Stomach (tissue), 9 donors: ENCODE data around the gene DENND1B. TPM values are rescaled to one million over a fixed set of nuclear protein-coding genes. Genes with fewer than 3 reads are reported as not detected.

ENCODE experiments used
- DNase-seq, 2 donors: peaks; one replicate each; pipeline versions ENCODE4 v3.0.0 to v3.0.0-alpha.2; 2013 to 2019
- H3K27ac ChIP-seq, 5 donors: fragments of 200-600 bp in 4 of 5; sonication (generic) in 4 of 5; one replicate each; pipeline ENCODE4 v1.5.1; 2013 to 2019; ENCODE audit warnings: mild to moderate bottlenecking in 1 of 5, moderate library complexity in 1 of 5
- H3K27me3 ChIP-seq, 3 donors: fragments of 200-600 bp; sonication (generic); one replicate each; pipeline ENCODE4 v1.5.1; 2017 to 2019; ENCODE audit warnings: mixed run types in 1 of 3
- H3K36me3 ChIP-seq, 4 donors: fragments of 200-600 bp; sonication (generic); 1 replicate in 3 of 4; 2 replicates in 1 of 4; pipeline ENCODE4 v1.5.1; 2016 to 2019
- H3K4me1 ChIP-seq, 4 donors: fragments of 200-600 bp; sonication (generic); one replicate each; pipeline ENCODE4 v1.5.1; 2016 to 2019
- H3K4me3 ChIP-seq, 4 donors: fragments of 200-600 bp; sonication (generic) in 3 of 4; one replicate each; pipeline ENCODE4 v1.5.1; 2016 to 2019; ENCODE audit warnings: mild to moderate bottlenecking in 1 of 4
- H3K9me3 ChIP-seq, 4 donors: fragments of 200-600 bp; sonication (generic); one replicate each; pipeline ENCODE4 v1.5.1; 2016 to 2019
- CTCF ChIP-seq, 7 experiments: fragments of 450-650 bp in 4 of 7; fragments of 200-600 bp in 3 of 7; sonication (generic) in 3 of 7; IDR thresholded peaks; one replicate each; pipeline ENCODE4 v1.5.1; 2016 to 2019; ENCODE audit warnings: antibody characterized with exemption in 7 of 7, control low read depth in 2 of 7, mild to moderate bottlenecking in 1 of 7
- EP300 ChIP-seq: sonication (generic); formaldehyde crosslinking; IDR thresholded peaks from one replicate; pipeline ENCODE4 v1.6.1; 2017; ENCODE audit warnings: antibody characterized with exemption
- POLR2A ChIP-seq, 4 donors: fragments of 450-650 bp; IDR thresholded peaks; one replicate each; pipeline ENCODE4 v1.6.1; 2016; ENCODE audit warnings: antibody characterized with exemption in 4 of 4, control low read depth in 2 of 4, mild to moderate bottlenecking in 1 of 4, moderate library complexity in 1 of 4
- POLR2AphosphoS5 ChIP-seq, 3 donors: sonication (generic); formaldehyde crosslinking; IDR thresholded peaks; one replicate each; pipeline ENCODE4 v1.6.1; 2016; ENCODE audit warnings: antibody characterized with exemption in 3 of 3
- WGBS, 5 donors: extraction: QIAGEN DNeasy Blood & Tissue Kit in 3 of 5; methylation state at CpG; one replicate each; pipeline versions ENCODE4 v1.1.5 to v1.1.7; 2013 to 2018; 5-methylcytosine and 5-hydroxymethylcytosine counted together
- intact Hi-C: fragments of 100-400 bp; cut with DNase I; formaldehyde crosslinking; loops from one replicate; pipeline ENCODE4 v1.15.1; 2023; ENCODE audit warnings: low total_unique reads
- polyA plus RNA-seq, 3 donors: library from polyadenylated mRNA; stranded (reverse); fragments of 200-250 nt; gene quantifications; one replicate each; pipeline ENCODE4 v1.2.3, GENCODE V29; 2013
- total RNA-seq, 5 donors: library from RNA; depleted of rRNA; stranded (reverse); fragments of >200 nt; gene quantifications; one replicate each; pipeline versions ENCODE4 v1.1.0 to v1.2.3, GENCODE V29; 2014 to 2016
- donor health status: healthy with polysubstance abuse.
- donor health status: Bipolar disorder and iron deficiency.
- donor health status: healthy.

DENND1B gene
- total and polyA plus RNA-seq, 8 donors, result 2.9 to 435 (median 13.7) TPM

GRCh38 chr1:197672347-197672746, 102.9 kb downstream of the DENND1B start:
- Histone ChIP-seq H3K36me3 (no peaks in the 10 kb centered on the region), H3K27me3 (no peaks in the 10 kb centered on the region), H3K27ac (no peak overlapping the region), H3K9me3 (no peaks in the 10 kb centered on the region), H3K4me3 (no peak overlapping the region), H3K4me1 (peaks cover 0 to 21% (median 7%) of the 10 kb centered on the region in 4 donors)
- TF ChIP-seq EP300, result no peak
- no peak for TF ChIP-seq POLR2AphosphoS5 (IDR thresholded peaks at IDR 0.05)
- no peak for TF ChIP-seq POLR2A (IDR thresholded peaks at IDR 0.05)
- no peak for TF ChIP-seq CTCF (IDR thresholded peaks at IDR 0.05)
- intact Hi-C loops, result no loop called here
- 95 to 100% (median 100%) methylated on average over 1 of the region's 1 CpG for WGBS, 5 donors
- no peak for DNase-seq

- 52 to 77% (median 53%) methylated on average over 1 of the region's 1 CpG for WGBS, 5 donors
- no peak for DNase-seq
- no peak overlapping the region for H3K27ac ChIP-seq
Observed at GRCh38 chr1:197671920-197672319, 103.4 kb downstream of the DENND1B start.

DNA sequence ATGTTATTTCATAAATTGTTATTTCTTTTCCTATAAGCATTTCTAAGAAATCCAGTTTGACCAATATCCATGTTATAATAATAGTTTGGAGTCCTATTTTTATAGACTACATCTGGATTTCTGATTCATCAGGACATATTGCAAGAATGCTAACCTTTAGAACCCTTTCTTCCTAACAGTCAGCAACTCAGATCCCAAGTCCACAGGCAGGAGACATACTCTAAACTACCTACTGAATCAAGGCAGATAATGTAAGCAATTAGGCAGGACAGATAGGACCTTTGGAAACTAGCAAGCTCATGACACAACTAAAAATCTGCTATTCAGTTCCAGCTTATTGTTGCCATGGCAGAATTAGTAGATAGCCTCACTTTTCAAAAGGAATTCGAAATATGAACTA, 104.1 kb downstream of the DENND1B start:
- intact Hi-C loops, result no loop called here
- TF ChIP-seq POLR2A (IDR thresholded peaks at IDR 0.05), result no peak

More at GRCh38 chr1:197671920-197672319, 103.4 kb downstream of the DENND1B start:
- intact Hi-C loops, result no loop called here
- no peaks in the 10 kb centered on the region for H3K27me3 ChIP-seq
- no peaks in the 10 kb centered on the region for H3K9me3 ChIP-seq
- TF ChIP-seq POLR2A (IDR thresholded peaks at IDR 0.05), result no peak
- peaks cover 0 to 21% (median 7%) of the 10 kb centered on the region in 4 donors for H3K4me1 ChIP-seq
- no peaks in the 10 kb centered on the region for H3K36me3 ChIP-seq
- H3K4me3 ChIP-seq, result no peak overlapping the region

GRCh38 chr1:197666769-197667285, 108.5 kb downstream of the DENND1B start:
- Histone ChIP-seq H3K4me3 (no peak overlapping the region), H3K27me3 (no peaks in the 10 kb centered on the region), H3K9me3 (no peaks in the 10 kb centered on the region), H3K36me3 (no peaks in the 10 kb centered on the region), H3K4me1 (peaks cover 0 to 15% (median 7%) of the 10 kb centered on the region in 4 donors), H3K27ac (no peak overlapping the region)
- intact Hi-C loops, result no loop called here
- WGBS, 5 donors, result 96 to 99% (median 97%) methylated on average over 11 of the region's 11 CpGs
- no peak for DNase-seq
- TF ChIP-seq POLR2A (IDR thresholded peaks at IDR 0.05) (no peak), EP300 (no peak), POLR2AphosphoS5 (IDR thresholded peaks at IDR 0.05) (no peak), CTCF (IDR thresholded peaks at IDR 0.05) (no peak)

More for the DNA sequence above, 104.1 kb downstream of the DENND1B start:
- 84 to 100% (median 97%) methylated on average over 1 of the region's 1 CpG for WGBS, 5 donors
- H3K4me1 ChIP-seq, result peaks cover 0 to 14% (median 6%) of the 10 kb centered on the region in 4 donors
- DNase-seq, result no peak
- H3K27ac ChIP-seq, result no peak overlapping the region
- H3K27me3 ChIP-seq, result no peaks in the 10 kb centered on the region
- H3K36me3 ChIP-seq, result no peaks in the 10 kb centered on the region
- no peaks in the 10 kb centered on the region for H3K9me3 ChIP-seq
- H3K4me3 ChIP-seq, result no peak overlapping the region

DNA sequence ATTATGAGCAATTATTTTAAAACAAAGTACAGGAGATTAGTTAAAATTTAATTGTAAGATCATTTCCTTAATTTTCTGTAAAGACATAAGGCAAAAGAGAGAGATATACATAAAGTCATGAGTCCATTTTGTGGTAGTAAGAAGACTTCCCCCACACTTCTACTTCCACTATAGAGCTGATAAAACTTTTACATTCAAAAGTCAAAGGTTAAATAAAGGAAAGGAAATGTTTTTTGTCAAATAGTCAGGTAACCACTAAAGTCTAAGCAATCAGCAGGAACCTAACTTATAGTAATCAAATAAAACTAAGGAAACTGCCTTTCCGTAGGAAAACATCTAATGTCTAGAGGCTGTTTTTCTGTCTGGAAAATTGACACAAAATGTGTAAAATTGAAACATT, 110.9 kb downstream of the DENND1B start:
- no peaks in the 10 kb centered on the region for H3K27me3 ChIP-seq
- H3K9me3 ChIP-seq, result no peaks in the 10 kb centered on the region
- peaks cover 0 to 25% (median 15%) of the 10 kb centered on the region in 4 donors for H3K4me1 ChIP-seq
- no peak for DNase-seq
- no peak for TF ChIP-seq CTCF (IDR thresholded peaks at IDR 0.05)
- TF ChIP-seq EP300, result no peak
- no peak for TF ChIP-seq POLR2A (IDR thresholded peaks at IDR 0.05)
- TF ChIP-seq POLR2AphosphoS5 (IDR thresholded peaks at IDR 0.05), result no peak
- WGBS, 5 donors, result 78 to 87% (median 84%) methylated on average over 1 of the region's 1 CpG
- intact Hi-C loops, result no loop called here
- no peak overlapping the region for H3K4me3 ChIP-seq
- H3K27ac ChIP-seq, result no peak overlapping the region
- no peaks in the 10 kb centered on the region for H3K36me3 ChIP-seq
